ENCODE data around the gene PLEKHG4. TPM values are rescaled to one million over a fixed set of nuclear protein-coding genes. Genes with fewer than 3 reads are reported as not detected.

PLEKHG4 gene
- polyA plus RNA-seq, 12 donors: 5.0 to 14.6 (median 9.7) TPM; not detected in 1

DNA sequence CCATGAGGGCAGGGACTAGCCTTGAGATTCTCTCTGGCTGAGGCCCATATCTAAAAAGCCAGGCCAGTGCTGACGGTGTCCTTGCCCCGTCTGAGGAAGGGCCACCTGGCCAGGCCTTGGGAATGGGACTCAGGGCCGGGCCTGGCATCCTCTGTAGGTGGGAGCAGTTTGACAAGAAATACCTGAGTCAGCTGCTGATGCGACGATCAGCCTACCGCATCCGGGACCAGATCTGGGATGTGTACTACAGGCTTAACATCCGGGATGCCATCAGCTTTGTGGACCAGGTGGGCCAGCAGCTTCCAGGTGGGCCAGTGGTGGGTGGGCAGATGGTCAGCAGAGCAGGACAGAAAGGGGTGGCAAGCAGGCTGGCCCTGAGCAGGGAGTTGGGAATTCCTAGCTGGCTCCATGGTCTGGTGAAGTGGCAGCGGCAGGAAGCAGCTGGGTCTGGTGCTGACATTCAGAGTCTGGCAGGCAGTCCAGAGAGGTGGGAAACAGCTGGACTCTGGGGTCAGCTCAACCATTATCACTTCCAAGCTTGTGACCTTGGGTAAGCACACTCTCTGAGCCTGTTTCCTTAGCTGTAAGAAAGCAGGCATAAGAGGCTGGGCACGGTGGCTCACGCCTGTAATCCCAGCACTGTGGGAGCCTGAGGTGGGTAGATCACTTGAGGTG lies 21.0 kb upstream of the PLEKHG4 start:
- DNase-seq: no peak

DNA sequence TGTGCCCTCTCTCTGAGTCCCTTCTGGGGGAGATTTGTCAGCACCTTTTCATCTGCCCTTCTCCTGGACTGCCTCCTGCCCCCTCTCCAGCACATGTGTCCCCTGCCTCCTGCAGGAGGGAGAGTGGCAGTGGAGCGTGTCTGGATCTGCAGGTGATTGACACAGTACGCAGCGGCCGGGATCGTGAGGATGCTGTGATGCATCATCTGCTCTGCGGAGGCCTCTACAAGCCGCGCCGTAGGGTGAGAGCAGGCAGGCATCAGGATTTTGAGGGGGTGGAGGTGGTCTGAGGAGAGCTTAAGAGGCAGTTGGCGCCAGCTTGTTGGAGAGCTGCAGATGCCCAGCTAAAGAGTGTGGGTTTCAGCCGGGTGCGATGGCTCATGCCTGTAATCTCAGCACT lies 19.6 kb upstream of the PLEKHG4 start:
- DNase-seq: no peak

- DNase-seq: no peak
These were observed 18.8 kb upstream of the PLEKHG4 start for GRCh38 chr16:67260426-67261063.

- DNase-seq: no peak
These were observed 16.1 kb upstream of the PLEKHG4 start for GRCh38 chr16:67263201-67263600.

- DNase-seq: no peak
These were observed 15.1 kb upstream of the PLEKHG4 start for GRCh38 chr16:67264277-67264676.

DNA sequence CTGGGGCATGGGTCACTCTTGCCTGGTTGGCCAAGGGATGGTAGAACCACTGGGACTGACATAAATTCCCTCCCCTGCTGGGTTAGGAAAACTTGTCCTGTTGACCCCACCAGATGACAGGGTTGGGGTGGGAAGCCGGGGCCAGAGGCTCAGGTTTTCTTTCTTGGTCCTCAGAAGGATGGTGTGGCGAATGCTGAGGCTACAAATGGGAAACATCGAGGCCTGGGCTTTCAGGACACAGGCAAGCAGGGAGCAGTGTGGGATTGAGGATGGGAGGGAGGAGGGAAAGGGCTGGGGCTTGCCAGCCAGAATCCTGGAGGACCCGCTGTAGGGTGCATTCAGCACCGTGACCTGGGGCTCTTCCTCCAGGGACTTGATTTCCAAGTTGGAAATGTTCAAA lies 14.5 kb upstream of the PLEKHG4 start:
- DNase-seq: no peak

DNA sequence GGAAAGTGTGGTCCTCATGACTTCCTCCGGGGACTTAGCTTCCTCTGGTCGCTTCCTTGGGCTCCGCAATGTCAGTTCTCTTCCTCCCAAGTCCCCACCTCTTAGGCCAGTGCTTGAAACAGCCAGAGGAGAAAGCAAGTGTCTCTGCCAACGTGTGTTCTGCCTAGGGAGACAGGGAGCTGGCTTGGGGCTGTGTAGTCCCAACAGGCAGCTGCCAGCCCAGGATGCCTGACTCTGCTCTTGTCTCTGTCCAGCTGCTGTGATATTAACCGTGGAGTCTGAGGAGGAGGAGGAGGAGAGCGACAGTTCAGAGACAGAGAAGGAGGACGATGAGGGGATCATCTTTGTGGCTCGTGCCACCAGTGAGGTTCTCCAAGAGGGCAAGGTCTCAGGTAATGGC lies 13.5 kb upstream of the PLEKHG4 start:
- DNase-seq: no peak

DNA sequence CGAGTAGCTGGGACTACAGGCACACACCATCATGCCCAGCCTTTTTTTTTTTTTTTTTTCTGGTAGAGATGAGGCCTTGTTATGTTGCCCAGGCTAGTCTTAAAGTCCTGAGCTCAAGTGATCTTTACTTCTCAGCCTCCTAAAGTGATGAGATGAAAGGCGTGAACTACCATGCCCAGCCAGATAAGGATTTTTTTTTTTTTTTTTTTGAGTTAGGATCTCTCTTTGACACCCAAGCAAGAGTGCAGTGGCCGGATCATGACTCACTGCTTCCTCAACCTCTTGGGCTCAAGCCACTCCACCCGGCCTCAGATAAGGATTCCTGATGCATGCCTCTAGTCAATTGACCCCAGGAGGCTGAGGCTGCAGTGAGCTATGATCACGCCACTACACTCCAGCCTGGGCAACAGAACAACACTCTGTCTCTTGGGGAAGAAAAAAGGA lies 11.2 kb upstream of the PLEKHG4 start:
- no peak for DNase-seq

DNA sequence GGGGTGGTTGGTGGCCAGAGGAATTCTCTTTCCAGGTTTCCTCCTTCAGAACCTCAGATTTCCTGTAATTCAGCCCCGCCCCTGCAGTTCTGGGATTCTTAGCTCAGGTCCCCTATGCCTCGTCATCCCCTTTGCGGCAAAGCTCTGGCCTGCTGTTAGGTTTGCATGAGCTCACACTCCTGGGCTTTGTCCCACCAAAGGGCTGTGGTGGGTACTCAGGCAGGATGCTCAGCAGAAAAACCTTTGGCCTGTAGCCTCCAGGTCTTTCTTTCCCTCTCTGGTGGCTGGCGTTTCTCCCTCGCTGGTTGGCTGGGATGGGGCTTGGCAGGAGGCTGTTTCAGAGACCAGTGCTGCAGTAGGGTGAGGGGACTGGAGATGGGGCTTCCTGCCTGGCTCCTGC lies 9.6 kb upstream of the PLEKHG4 start:
- no peak for DNase-seq

DNA sequence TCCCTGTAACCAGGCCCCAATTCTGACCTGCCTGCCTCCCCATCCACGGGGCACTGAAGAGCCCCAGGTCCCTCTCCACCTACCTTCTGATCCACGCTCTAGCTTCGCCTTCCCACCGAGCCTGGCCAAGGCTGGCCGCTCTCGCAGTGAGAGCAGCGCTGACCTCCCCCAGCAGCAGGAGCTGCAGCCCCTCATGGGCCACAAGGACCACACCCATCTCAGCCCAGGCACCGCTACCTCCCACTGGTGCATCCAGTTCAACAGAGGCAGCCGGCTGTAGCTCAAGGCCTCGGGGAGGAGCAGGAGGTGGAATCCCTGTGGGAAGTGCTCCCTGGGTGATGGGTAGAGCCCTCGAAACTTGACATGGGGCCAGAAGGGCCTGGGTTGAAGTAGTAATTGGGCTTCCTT lies 8.4 kb upstream of the PLEKHG4 start:
- no peak for DNase-seq

DNA sequence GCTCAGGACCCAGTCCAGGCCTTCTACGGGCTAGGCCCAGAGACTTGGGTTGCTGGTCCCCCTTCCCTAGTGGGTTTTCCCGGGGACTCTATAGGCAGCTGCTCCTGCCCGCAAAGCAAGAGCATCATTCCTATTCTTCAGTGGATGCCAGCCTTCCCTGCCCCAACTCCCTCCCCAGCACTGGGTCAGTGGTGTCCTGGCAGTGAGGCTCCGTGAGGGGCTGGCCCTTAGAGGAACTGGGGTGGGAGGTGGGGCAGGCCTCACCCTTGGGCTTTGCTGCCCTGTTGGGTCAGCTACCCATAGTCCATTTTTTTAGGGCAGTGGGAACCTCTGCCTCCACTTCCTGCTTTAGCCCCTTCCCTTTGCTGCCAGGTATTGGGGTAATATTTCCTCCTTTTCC lies 7.9 kb upstream of the PLEKHG4 start:
- no peak for DNase-seq

GRCh38 chr16:67275321-67275720 lies 4.0 kb upstream of the PLEKHG4 start:
- no peak for DNase-seq

- DNase-seq: no peak
These were observed 1.9 kb upstream of the PLEKHG4 start for GRCh38 chr16:67277294-67277998.

DNA sequence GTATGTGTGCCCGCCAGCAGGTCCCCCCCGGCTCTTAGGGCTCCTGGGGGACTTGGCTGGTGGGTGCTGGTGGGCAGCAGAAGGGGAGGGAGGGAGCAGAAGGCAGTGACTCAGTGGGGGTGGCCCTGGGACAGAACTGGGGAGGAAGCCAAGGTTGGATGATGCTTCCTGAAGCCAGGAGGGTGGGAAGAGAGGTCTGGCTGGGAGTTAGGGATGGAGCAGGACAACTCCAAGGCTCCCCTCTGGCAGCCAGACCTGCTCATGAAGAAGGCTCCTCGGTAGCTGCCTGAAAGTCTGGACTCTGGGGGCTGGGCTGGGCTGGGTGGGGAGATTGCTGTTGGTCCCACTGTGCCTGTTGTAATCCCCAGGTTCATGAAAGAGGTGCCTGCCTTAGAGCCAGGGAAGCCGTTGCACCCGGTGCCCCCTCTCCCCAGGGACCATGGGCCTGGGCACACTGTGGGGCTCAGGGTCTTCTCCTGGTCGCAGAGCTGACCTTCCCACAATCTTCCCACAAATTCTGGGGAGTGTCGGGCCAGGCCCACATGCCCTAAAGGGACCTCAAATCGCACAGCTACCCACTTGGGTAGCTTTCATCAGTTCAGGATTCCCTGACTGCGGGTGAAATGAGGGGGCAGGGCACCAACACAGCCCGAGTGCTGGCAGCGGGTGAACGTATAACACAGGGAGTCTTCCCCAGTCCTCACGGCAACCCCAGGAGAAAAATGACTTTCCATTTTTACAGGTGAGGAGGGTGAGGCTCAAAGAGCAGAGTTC lies 1.1 kb upstream of the PLEKHG4 start:
- DNase-seq: no peak

GRCh38 chr16:67278773-67279295 lies 498 bp upstream of the PLEKHG4 start:
- DNase-seq: no peak

GRCh38 chr16:67280090-67281015 lies 1.0 kb downstream of the PLEKHG4 start:
- no peak for DNase-seq

DNA sequence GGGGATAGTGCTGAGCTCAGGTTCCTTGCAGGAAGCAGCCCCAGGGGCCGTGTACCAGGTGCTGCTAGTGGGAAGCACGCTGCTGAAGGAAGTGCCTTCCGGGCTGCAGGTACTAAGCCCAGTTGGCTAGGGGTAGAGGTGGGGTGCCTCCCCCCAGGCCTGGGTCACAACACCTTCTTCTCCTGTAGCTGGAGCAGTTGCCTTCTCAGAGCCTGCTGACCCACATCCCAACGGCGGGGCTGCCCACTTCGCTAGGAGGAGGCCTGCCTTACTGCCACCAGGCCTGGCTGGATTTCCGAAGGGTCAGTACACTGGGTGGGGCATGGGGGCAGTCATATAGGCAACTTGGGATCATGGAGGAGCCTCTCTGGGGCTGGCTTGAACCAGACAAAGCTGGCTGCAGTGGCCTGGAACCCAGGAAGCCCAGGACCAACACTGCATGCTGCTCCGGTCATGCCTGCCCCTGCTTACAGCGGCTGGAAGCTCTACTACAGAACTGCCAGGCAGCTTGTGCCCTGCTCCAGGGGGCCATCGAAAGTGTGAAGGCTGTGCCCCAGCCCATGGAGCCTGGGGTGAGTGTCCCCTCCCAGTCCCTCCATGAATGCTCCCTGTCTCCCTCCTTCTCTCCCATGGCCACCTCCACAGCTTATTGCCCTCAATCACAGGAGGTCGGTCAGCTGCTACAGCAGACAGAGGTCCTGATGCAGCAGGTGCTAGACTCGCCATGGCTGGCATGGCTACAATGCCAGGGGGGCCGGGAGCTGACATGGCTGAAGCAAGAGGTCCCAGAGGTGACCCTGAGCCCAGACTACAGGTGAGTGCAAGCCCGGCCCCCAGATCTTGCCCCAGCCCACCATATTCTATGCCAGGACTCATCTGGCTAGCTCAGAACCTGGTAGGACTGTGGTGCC lies 2.5 kb downstream of the PLEKHG4 start:
- DNase-seq: no peak

DNA sequence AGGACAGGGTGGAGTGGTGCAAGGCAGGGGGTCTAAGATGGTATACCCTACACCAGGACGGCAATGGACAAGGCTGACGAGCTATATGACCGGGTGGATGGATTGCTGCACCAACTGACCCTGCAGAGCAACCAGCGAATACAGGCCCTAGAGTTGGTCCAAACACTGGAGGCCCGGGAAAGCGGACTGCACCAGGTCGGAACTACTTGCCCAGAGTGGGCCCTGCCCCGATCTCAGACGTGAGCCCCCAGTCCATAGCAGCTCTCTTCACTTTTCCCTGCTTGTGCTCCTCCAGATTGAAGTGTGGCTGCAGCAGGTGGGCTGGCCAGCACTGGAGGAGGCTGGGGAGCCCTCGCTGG lies 3.1 kb downstream of the PLEKHG4 start:
- DNase-seq: no peak

DNA sequence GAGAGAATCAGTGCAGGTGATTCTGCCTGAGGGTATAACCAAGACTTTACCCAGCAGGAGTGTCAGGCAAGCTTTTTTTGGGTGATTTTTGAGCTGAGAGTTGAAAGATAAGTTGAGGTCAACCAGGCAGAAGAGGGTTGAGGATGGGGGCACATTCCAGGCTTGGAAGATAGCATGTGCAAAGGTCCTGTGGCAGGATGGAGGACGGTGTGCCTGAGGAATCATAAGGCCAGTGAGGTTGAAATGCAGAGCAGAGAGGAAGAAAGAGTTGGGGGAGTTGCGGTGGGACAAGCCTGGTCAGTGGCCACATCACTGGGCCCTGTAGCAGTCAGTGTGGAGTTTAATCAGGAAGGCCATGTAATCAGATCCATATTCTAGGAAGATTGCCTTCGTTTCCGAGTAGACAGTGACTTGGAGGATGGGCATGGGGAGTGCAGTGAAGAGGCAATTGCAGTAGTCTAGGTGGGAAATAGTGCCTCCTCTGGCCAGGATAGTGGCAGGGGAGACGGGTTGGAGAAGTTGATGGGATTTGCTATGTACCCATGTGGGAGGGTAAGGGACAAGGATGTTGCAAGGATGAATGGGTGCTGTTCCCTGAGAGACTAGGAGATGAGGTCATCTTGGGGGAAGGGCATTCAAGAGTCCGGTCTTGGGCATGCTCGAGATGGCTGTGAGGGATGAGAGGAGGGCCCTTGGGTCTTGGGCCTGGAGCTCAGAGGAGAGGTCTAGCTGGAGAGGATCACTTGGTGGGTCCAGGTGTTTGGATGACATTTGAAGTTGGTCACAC lies 3.9 kb downstream of the PLEKHG4 start:
- no peak for DNase-seq
